ENCODE measurements around the gene APP. TPM values are rescaled to one million over a fixed set of nuclear protein-coding genes. Genes with fewer than 3 reads are reported as not detected.
A peak's percentile ranks its signal among the peaks of the same experiment; 100 is the strongest.

Gene APP
- total RNA-seq, 1 experiment from 2014 or later: 531 TPM

DNA sequence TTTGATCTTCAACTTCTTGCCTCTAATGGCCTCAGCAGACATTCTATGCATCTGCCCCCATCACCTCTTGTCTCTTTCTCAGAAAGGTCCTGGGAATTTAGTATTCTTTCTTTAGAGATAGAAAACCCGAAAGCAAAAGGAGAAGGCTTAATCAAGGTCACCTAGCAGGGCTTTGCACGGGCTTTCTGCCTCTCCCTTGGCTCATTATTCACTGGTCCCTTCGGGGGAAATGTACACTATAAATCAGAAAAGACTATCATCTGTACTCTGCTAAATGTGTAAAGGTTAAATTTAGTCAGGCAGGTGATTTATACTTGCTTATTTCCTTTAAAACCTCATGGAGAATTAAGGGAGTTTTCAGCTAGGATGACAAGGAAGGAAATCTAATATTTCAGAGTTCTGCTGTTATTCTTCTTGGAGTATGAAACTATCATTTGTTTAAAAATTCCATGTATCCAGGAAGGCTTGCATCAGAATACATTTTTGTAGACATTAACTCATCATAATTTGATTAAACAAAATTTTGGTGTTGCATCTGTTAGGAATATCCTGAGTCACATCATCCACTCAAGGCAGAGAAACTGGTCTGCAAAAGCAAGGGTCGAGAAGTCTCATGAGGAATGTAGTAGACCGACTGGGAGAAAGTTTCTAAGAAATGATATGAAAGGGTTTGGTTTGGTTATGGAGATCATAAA is 311.2 kb downstream of the APP start:
- intact Hi-C loops (cut with micrococcal nuclease; ENCODE audit: unreplicated experiment): no loop called here
- BruUV-seq (replicated peaks): no TSS peak
- H3K4me1 ChIP-seq (ENCODE audit: insufficient read depth, low read length, poor library complexity, severe bottlenecking): peaks cover 21% of the 10 kb centered on the region
- CTCF ChIA-PET: no interaction called here
- H3K36me3 ChIP-seq (ENCODE audit: insufficient read depth, low read length, poor library complexity, severe bottlenecking): no peaks in the 10 kb centered on the region
- H3K27ac ChIP-seq (ENCODE audit: low read depth, low read length, poor library complexity, severe bottlenecking): no peak overlapping the region
- TF ChIP-seq EZH2 (IDR thresholded peaks at IDR 0.05; ENCODE audit: borderline replicate concordance, low read depth, low read length, poor library complexity, severe bottlenecking) (no peak), CTCF (conservative IDR thresholded peaks at IDR 0.05; ENCODE audit: low read depth, low read length) (no peak)
- POLR2A ChIA-PET (ENCODE audit: low non-redundant PET): no interaction called here
- no peak overlapping the region for H3K4me3 ChIP-seq (ENCODE audit: low read depth, low read length, poor library complexity, severe bottlenecking)
- no peaks in the 10 kb centered on the region for H3K9me3 ChIP-seq (ENCODE audit: low read depth, low read length, poor library complexity, severe bottlenecking)
- no peak for DNase-seq (ENCODE audit: low spot score)
- no peaks in the 10 kb centered on the region for H3K27me3 ChIP-seq (replicated peaks; ENCODE audit: insufficient read depth, low read depth, low read length, poor library complexity)

- intact Hi-C loops (cut with micrococcal nuclease; ENCODE audit: unreplicated experiment): no loop called here
- CTCF ChIA-PET: no interaction called here
Observed at GRCh38 chr21:25858325-25858724, 312.2 kb downstream of the APP start.

GRCh38 chr21:25857308-25858074 is 313.1 kb downstream of the APP start:
- no TSS peak for BruUV-seq (replicated peaks)
- ChIA-PET CTCF (no interaction called here), POLR2A (ENCODE audit: low non-redundant PET) (no interaction called here)
- H3K36me3 ChIP-seq (ENCODE audit: insufficient read depth, low read length, poor library complexity, severe bottlenecking): no peaks in the 10 kb centered on the region
- H3K4me1 ChIP-seq (ENCODE audit: insufficient read depth, low read length, poor library complexity, severe bottlenecking): peaks cover 21% of the 10 kb centered on the region
- H3K9me3 ChIP-seq (ENCODE audit: low read depth, low read length, poor library complexity, severe bottlenecking): no peaks in the 10 kb centered on the region
- DNase-seq (ENCODE audit: low spot score): no peak
- TF ChIP-seq EZH2 (IDR thresholded peaks at IDR 0.05; ENCODE audit: borderline replicate concordance, low read depth, low read length, poor library complexity, severe bottlenecking) (no peak), CTCF (conservative IDR thresholded peaks at IDR 0.05; ENCODE audit: low read depth, low read length) (no peak)
- H3K27ac ChIP-seq (ENCODE audit: low read depth, low read length, poor library complexity, severe bottlenecking): no peak overlapping the region
- H3K27me3 ChIP-seq (replicated peaks; ENCODE audit: insufficient read depth, low read depth, low read length, poor library complexity): no peaks in the 10 kb centered on the region
- intact Hi-C loops (cut with micrococcal nuclease; ENCODE audit: unreplicated experiment): no loop called here
- H3K4me3 ChIP-seq (ENCODE audit: low read depth, low read length, poor library complexity, severe bottlenecking): no peak overlapping the region

More at GRCh38 chr21:25858325-25858724, 312.2 kb downstream of the APP start:
- no peak for TF ChIP-seq CTCF (conservative IDR thresholded peaks at IDR 0.05; ENCODE audit: low read depth, low read length)
- no peak for TF ChIP-seq EZH2 (IDR thresholded peaks at IDR 0.05; ENCODE audit: borderline replicate concordance, low read depth, low read length, poor library complexity, severe bottlenecking)
- Histone ChIP-seq H3K27me3 (replicated peaks; ENCODE audit: insufficient read depth, low read depth, low read length, poor library complexity) (no peaks in the 10 kb centered on the region), H3K4me3 (ENCODE audit: low read depth, low read length, poor library complexity, severe bottlenecking) (no peak overlapping the region), H3K36me3 (ENCODE audit: insufficient read depth, low read length, poor library complexity, severe bottlenecking) (no peaks in the 10 kb centered on the region), H3K27ac (ENCODE audit: low read depth, low read length, poor library complexity, severe bottlenecking) (no peak overlapping the region), H3K9me3 (ENCODE audit: low read depth, low read length, poor library complexity, severe bottlenecking) (no peaks in the 10 kb centered on the region), H3K4me1 (ENCODE audit: insufficient read depth, low read length, poor library complexity, severe bottlenecking) (peaks cover 21% of the 10 kb centered on the region)
- POLR2A ChIA-PET (ENCODE audit: low non-redundant PET): no interaction called here
- DNase-seq (ENCODE audit: low spot score): peak; percentile 44
- no TSS peak for BruUV-seq (replicated peaks)

All from A673 (cell line).